Stimulated activated naive CD8-positive, alpha-beta T cell treated with anti-CD3 and anti-CD28 coated beads, Interleukin-15, Interleukin-2, amounts not matched to agents 100 U/mL and 50 U/mL, for 24 hours (primary cell): Measurements from ENCODE around the gene NEUROD2.

Experiments used
- ATAC-seq: fragments of 150-1000 bp; cut with Tn5 transposase; one replicate; pipeline ENCODE4 v1.10.0; 2021
- DNase-seq: peaks from one replicate; pipeline ENCODE4 v3.0.0; 2021

The NEUROD2 gene

GRCh38 chr17:39618246-39618913 lies 10.7 kb upstream of the NEUROD2 start:
- no peak for DNase-seq
- no peak for ATAC-seq

GRCh38 chr17:39617446-39618245 lies 9.9 kb upstream of the NEUROD2 start:
- DNase-seq, result peak; percentile 66

GRCh38 chr17:39617100-39617445 lies 9.4 kb upstream of the NEUROD2 start:
- ATAC-seq (no peak), DNase-seq (no peak)

More at GRCh38 chr17:39617446-39618245, 9.9 kb upstream of the NEUROD2 start:
- ATAC-seq, result peak; percentile 25

GRCh38 chr17:39615434-39615833 lies 7.7 kb upstream of the NEUROD2 start:
- ATAC-seq (no peak), DNase-seq (no peak)

GRCh38 chr17:39614545-39615157 lies 6.9 kb upstream of the NEUROD2 start:
- ATAC-seq (no peak), DNase-seq (no peak)

GRCh38 chr17:39612935-39613464 lies 5.3 kb upstream of the NEUROD2 start:
- ATAC-seq (no peak), DNase-seq (no peak)

- DNase-seq (no peak), ATAC-seq (no peak)
These were observed 4.7 kb upstream of the NEUROD2 start for GRCh38 chr17:39612291-39612894.

GRCh38 chr17:39611401-39612112 lies 3.8 kb upstream of the NEUROD2 start:
- ATAC-seq (no peak), DNase-seq (no peak)

- DNase-seq, result no peak
- ATAC-seq, result no peak
These were observed 1.8 kb upstream of the NEUROD2 start for GRCh38 chr17:39609416-39610025.

- DNase-seq (no peak), ATAC-seq (no peak)
These were observed 642 bp upstream of the NEUROD2 start for GRCh38 chr17:39608142-39608981.

- DNase-seq, result no peak
- ATAC-seq, result no peak
These were observed 466 bp downstream of the NEUROD2 start for GRCh38 chr17:39607057-39607850.

GRCh38 chr17:39606434-39607056 lies 1.2 kb downstream of the NEUROD2 start:
- DNase-seq, result no peak
- no peak for ATAC-seq

- DNase-seq (no peak), ATAC-seq (no peak)
These were observed 2.0 kb downstream of the NEUROD2 start for GRCh38 chr17:39605492-39606433.

- DNase-seq, result no peak
- ATAC-seq, result no peak
These were observed 2.7 kb downstream of the NEUROD2 start for GRCh38 chr17:39604911-39605491.

GRCh38 chr17:39603304-39604016 lies 4.3 kb downstream of the NEUROD2 start:
- no peak for DNase-seq
- no peak for ATAC-seq

GRCh38 chr17:39602533-39603303 lies 5.0 kb downstream of the NEUROD2 start:
- ATAC-seq (no peak), DNase-seq (no peak)
